Activated CD4-positive, alpha-beta T cell treated with anti-CD3 and anti-CD28 coated beads, Interleukin-2, amount 50 U/mL, for 24 hours (primary cell): Measurements from ENCODE around the gene PLD1.

ENCODE experiments used
- DNase-seq, 2 donors: peaks; one replicate each; pipeline ENCODE4 v3.0.0-alpha.2; 2020; ENCODE audit warnings: low read depth in 1 of 2, low spot score in 1 of 2

The PLD1 gene

GRCh38 chr3:171797873-171798272 lies 12.4 kb downstream of the PLD1 start:
- DNase-seq = no peak

GRCh38 chr3:171797265-171797679 lies 13.0 kb downstream of the PLD1 start:
- DNase-seq = no peak

- no peak for DNase-seq
Measured at GRCh38 chr3:171796625-171797264, 13.5 kb downstream of the PLD1 start.

- DNase-seq = no peak
Measured at GRCh38 chr3:171792531-171792930, 17.8 kb downstream of the PLD1 start.

- no peak for DNase-seq
Measured at GRCh38 chr3:171791692-171792076, 18.6 kb downstream of the PLD1 start.

GRCh38 chr3:171790898-171791691 lies 19.2 kb downstream of the PLD1 start:
- no peak for DNase-seq

- no peak for DNase-seq
Measured at GRCh38 chr3:171790574-171790897, 19.7 kb downstream of the PLD1 start.

GRCh38 chr3:171789759-171790505 lies 20.4 kb downstream of the PLD1 start:
- no peak for DNase-seq

- DNase-seq = no peak
Measured at GRCh38 chr3:171788546-171789351, 21.5 kb downstream of the PLD1 start.

- no peak for DNase-seq
Measured at GRCh38 chr3:171786997-171787396, 23.3 kb downstream of the PLD1 start.

GRCh38 chr3:171784937-171785336 lies 25.3 kb downstream of the PLD1 start:
- no peak for DNase-seq

- no peak for DNase-seq
Measured at GRCh38 chr3:171784387-171784786, 25.9 kb downstream of the PLD1 start.

- DNase-seq = no peak
Measured at GRCh38 chr3:171783626-171784025, 26.7 kb downstream of the PLD1 start.

- DNase-seq = no peak
Measured at GRCh38 chr3:171783086-171783485, 27.2 kb downstream of the PLD1 start.

GRCh38 chr3:171782617-171783016 lies 27.7 kb downstream of the PLD1 start:
- no peak for DNase-seq

- no peak for DNase-seq
Measured at GRCh38 chr3:171781711-171782127, 28.6 kb downstream of the PLD1 start.

- no peak for DNase-seq
Measured at GRCh38 chr3:171778493-171778892, 31.8 kb downstream of the PLD1 start.

- no peak for DNase-seq
Measured at GRCh38 chr3:171777596-171777995, 32.7 kb downstream of the PLD1 start.

- DNase-seq = no peak
Measured at GRCh38 chr3:171776839-171777583, 33.3 kb downstream of the PLD1 start.

GRCh38 chr3:171776411-171776810 lies 33.9 kb downstream of the PLD1 start:
- DNase-seq = no peak

- no peak for DNase-seq
Measured at GRCh38 chr3:171775943-171776342, 34.3 kb downstream of the PLD1 start.
